ENCODE measurements around the gene ANKS1B.

The ANKS1B gene

DNA sequence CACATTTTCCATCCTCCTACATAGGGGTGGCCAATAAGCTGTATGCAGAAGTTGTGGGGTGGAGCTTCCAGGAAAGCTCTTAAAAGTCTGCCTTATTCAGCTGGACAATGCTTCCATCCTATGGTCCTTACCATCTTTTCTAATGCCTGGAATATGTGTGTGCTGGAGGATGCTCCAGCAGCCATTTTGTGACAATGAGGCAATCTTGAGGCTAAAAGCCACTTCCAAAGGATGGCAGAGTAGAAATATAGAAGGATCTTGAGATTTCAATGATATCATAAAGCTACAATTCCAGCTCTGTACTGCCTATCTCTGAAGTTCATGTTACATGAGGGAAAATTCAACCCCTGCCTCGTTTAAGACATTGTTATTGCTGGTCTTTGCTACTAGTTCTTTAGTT is 1244.0 kb downstream of the ANKS1B start:
- DNase-seq = no peak

DNA sequence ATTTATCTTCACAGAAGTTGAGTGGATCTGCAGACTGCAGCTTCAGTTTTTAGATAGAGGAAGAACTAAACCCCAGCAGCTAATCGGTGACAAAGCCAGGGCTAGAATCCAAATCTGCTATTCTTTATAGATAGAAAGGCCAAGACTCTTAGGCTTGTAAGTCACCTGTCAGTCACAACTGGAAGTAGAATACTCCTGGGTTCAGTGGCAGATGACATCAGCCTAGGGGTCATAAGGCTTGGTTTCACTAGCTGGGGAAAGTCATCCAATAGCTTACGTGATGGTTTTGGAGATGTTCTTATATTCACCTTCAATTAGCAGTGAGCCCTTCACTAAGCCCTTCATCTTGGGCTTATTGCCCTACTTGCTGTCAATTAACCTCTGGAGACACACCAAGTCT is 1246.2 kb downstream of the ANKS1B start:
- TF ChIP-seq, protein P1, sequence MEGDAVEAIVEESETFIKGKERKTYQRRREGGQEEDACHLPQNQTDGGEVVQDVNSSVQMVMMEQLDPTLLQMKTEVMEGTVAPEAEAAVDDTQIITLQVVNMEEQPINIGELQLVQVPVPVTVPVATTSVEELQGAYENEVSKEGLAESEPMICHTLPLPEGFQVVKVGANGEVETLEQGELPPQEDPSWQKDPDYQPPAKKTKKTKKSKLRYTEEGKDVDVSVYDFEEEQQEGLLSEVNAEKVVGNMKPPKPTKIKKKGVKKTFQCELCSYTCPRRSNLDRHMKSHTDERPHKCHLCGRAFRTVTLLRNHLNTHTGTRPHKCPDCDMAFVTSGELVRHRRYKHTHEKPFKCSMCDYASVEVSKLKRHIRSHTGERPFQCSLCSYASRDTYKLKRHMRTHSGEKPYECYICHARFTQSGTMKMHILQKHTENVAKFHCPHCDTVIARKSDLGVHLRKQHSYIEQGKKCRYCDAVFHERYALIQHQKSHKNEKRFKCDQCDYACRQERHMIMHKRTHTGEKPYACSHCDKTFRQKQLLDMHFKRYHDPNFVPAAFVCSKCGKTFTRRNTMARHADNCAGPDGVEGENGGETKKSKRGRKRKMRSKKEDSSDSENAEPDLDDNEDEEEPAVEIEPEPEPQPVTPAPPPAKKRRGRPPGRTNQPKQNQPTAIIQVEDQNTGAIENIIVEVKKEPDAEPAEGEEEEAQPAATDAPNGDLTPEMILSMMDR (IDR thresholded peaks at IDR 0.05; ENCODE audit: low read depth, low read length, missing control alignments) = no peak
- DNase-seq = no peak
- H3K27ac ChIP-seq = no peak overlapping the region
- in situ Hi-C loops (cut with HindIII; ENCODE audit: low pct_ligation_motif_present, low sequenced_read_pairs) = no loop called here
- peaks cover 2% of the 10 kb centered on the region for H3K36me3 ChIP-seq (replicated peaks)
- no peak overlapping the region for H3K4me3 ChIP-seq (ENCODE audit: low read depth, low read length)
- H3K27me3 ChIP-seq (replicated peaks) = no peaks in the 10 kb centered on the region

More for the DNA sequence above, 1244.0 kb downstream of the ANKS1B start:
- in situ Hi-C loops (cut with HindIII; ENCODE audit: low pct_ligation_motif_present, low sequenced_read_pairs) = no loop called here
- no peaks in the 10 kb centered on the region for H3K36me3 ChIP-seq (replicated peaks)
- TF ChIP-seq, protein P1 (IDR thresholded peaks at IDR 0.05; ENCODE audit: low read depth, low read length, missing control alignments) = no peak
- no peaks in the 10 kb centered on the region for H3K27me3 ChIP-seq (replicated peaks)
- no peak overlapping the region for H3K27ac ChIP-seq
- H3K4me3 ChIP-seq (ENCODE audit: low read depth, low read length) = no peak overlapping the region

DNA sequence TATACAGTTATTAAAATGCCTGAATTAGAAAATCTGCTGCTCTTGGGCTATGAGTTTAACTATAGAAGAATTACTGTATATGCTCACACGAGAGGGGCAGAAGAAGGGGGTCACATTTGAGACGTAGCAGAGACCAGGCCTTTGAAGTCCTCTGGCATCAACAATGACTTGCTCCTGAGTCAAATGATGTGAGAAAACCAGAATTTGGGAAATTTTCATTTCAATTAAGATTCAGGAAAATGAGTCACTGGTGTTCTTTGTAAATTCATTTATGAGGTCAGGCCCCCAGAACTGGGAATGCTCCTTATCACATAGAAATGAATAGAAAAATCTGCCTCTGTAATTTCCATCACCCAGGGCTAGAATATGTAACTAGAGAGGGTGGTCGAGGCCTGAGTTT is 1246.7 kb downstream of the ANKS1B start:
- no peak for DNase-seq
- TF ChIP-seq, protein P1 (IDR thresholded peaks at IDR 0.05; ENCODE audit: low read depth, low read length, missing control alignments) = no peak
- Histone ChIP-seq H3K36me3 (replicated peaks) (peaks cover 2% of the 10 kb centered on the region), H3K27ac (no peak overlapping the region), H3K4me3 (ENCODE audit: low read depth, low read length) (no peak overlapping the region), H3K27me3 (replicated peaks) (no peaks in the 10 kb centered on the region)
- in situ Hi-C loops (cut with HindIII; ENCODE audit: low pct_ligation_motif_present, low sequenced_read_pairs) = no loop called here

DNA sequence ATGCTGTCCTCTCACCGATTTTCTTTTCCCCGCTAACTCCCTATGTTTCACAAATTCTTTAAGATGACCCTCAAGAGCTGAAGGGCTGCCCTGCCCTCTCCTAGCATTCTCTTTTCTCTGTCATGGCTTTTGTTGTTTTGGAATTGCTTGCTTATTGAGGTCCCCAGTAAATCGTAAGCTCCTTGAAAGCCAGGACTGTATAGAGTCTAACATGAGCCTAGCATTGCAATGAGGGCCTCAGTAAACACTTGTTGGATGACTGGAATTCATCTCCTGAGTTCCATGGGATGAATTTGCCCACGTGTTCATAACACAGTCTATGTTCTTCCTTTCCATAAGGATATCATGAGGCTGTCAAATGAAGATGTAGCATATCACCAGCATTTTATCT is 1247.4 kb downstream of the ANKS1B start:
- TF ChIP-seq, protein P1 (IDR thresholded peaks at IDR 0.05; ENCODE audit: low read depth, low read length, missing control alignments) = no peak
- in situ Hi-C loops (cut with HindIII; ENCODE audit: low pct_ligation_motif_present, low sequenced_read_pairs) = no loop called here
- Histone ChIP-seq H3K36me3 (replicated peaks) (peaks cover 2% of the 10 kb centered on the region), H3K4me3 (ENCODE audit: low read depth, low read length) (no peak overlapping the region), H3K27ac (no peak overlapping the region), H3K27me3 (replicated peaks) (no peaks in the 10 kb centered on the region)
- no peak for DNase-seq

DNA sequence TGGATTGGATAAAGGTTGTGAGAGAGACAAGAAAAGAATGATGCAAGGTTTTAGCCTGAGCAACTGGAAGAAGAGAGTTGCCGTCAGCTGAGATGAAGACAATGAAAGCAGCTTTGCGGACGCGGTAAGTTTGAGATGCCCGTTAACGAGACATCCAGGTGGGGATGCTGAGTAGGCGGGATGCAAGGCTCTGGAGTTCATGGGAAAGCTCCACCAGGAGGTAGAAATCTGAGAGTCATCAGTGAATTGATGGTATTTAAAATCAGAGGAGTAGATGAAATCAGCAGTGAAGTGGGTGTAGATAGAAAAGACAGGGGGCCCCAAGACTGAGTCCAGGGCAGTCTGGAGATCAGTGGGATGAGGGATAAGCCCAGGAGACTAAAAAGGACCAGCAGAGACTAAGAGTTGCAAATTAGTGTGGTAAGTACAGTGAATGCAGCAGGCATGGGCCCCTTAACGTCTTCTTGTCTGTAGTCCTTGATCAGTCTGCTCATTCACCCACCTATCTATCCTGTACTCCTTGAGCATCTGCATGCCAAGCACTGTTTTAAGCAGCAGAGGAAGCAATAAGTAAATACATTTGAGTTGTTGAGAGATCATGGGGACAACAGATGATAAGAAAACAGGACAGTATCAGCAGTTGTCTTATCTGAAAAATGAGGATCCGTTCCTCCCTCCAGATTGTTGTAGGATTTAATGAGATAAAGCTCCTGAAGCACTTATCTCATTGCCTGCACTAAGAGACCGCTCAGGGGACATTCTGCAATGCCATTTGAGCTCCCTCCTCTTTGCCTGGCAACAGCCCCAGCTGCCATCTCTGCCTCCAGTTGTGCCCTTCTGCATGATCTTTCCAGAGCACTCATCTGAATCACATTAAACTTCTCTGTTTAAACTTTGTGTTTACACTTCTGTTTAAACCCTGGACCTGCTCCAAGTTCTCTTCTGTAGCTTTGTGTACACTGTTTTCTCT is 1248.1 kb downstream of the ANKS1B start:
- Histone ChIP-seq H3K27me3 (replicated peaks) (no peaks in the 10 kb centered on the region), H3K36me3 (replicated peaks) (peaks cover 2% of the 10 kb centered on the region), H3K27ac (no peak overlapping the region), H3K4me3 (ENCODE audit: low read depth, low read length) (no peak overlapping the region)
- in situ Hi-C loops (cut with HindIII; ENCODE audit: low pct_ligation_motif_present, low sequenced_read_pairs) = no loop called here
- DNase-seq = no peak
- TF ChIP-seq, protein P1 (IDR thresholded peaks at IDR 0.05; ENCODE audit: low read depth, low read length, missing control alignments) = no peak

Data from brain microvascular endothelial cell (primary cell).